ENCODE data around the gene L3MBTL2. TPM values are rescaled to one million over a fixed set of nuclear protein-coding genes. Genes with fewer than 3 reads are reported as not detected.

Gene L3MBTL2
- total and polyA plus RNA-seq, 7 donors, result 7.2 to 15.8 (median 11.4) TPM

DNA sequence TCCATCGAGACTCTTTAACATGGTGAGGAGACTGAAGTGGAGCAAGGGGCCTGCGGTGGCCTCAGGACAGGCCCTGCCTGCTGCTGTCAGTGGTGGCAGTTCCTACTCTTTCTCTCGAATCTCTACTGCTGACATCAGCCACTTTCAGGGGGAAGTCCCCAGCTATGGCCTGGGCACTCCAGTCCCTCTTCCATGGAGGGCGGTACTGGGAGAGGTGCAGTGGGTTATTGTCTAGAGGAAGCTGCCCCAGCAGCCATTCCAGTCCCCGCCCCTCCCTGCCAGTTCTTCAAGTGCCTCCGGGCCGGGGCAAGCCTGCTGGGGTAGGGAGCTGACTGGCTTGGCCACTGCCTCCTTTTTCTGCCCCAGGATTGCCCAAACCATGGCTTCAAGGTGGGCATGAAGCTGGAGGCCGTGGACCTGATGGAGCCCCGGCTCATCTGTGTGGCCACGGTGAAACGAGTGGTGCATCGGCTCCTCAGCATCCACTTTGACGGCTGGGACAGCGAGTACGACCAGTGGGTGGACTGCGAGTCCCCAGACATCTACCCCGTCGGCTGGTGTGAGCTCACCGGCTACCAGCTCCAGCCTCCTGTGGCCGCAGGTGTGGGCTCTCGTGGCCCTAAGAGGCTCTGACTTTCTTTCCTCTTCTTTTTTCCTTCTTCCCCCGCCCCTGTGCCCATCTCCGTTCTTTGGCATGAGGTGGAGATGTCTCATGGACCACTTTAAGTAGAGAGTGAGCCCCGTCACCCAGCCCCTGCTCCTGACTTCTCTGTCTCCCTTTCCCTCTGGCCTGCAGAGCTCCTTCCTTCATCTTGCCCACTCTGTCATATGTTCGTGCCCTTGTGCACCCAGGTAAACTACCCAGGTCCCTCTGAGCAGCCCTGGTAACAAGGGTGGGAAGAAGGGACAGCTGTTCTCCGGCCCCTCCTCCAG, 21.9 kb downstream of the L3MBTL2 start:
- Histone ChIP-seq H3K27me3 (ENCODE audit: insufficient read depth in 3 of 3, low read length in 2 of 3) (no peaks in the 10 kb centered on the region), H3K9me3 (no peaks in the 10 kb centered on the region), H3K36me3 (ENCODE audit: insufficient read depth in 1 of 2, low read depth in 1 of 2) (peaks cover 5 to 84% of the 10 kb centered on the region in 2 donors), H3K4me1 (no peaks in the 10 kb centered on the region), H3K27ac (no peak overlapping the region), H3K4me3 (no peak overlapping the region)
- 92% methylated on average over 26 of the region's 26 CpGs for WGBS, 3 donors
- intact Hi-C loops (cut with DNase I), result no loop called here
- DNase-seq (peak in 1 of 2 donors; percentile 38), ATAC-seq (no peak)
- no peak for TF ChIP-seq CTCF (IDR thresholded peaks at IDR 0.05)

GRCh38 chr22:41229215-41229614, 24.1 kb downstream of the L3MBTL2 start:
- intact Hi-C loops (cut with DNase I), result no loop called here
- Histone ChIP-seq H3K4me1 (no peaks in the 10 kb centered on the region), H3K27me3 (ENCODE audit: insufficient read depth in 3 of 3, low read length in 2 of 3) (no peaks in the 10 kb centered on the region), H3K27ac (no peak overlapping the region), H3K4me3 (no peak overlapping the region), H3K36me3 (ENCODE audit: insufficient read depth in 1 of 2, low read depth in 1 of 2) (peaks cover 5 to 62% of the 10 kb centered on the region in 2 donors), H3K9me3 (no peaks in the 10 kb centered on the region)
- TF ChIP-seq CTCF (IDR thresholded peaks at IDR 0.05), result no peak
- ATAC-seq (peak in 1 of 4 donors; percentile 43), DNase-seq (no peak)
- WGBS, 3 donors, result 67 to 86% (median 79%) methylated on average over 6 of the region's 6 CpGs

DNA sequence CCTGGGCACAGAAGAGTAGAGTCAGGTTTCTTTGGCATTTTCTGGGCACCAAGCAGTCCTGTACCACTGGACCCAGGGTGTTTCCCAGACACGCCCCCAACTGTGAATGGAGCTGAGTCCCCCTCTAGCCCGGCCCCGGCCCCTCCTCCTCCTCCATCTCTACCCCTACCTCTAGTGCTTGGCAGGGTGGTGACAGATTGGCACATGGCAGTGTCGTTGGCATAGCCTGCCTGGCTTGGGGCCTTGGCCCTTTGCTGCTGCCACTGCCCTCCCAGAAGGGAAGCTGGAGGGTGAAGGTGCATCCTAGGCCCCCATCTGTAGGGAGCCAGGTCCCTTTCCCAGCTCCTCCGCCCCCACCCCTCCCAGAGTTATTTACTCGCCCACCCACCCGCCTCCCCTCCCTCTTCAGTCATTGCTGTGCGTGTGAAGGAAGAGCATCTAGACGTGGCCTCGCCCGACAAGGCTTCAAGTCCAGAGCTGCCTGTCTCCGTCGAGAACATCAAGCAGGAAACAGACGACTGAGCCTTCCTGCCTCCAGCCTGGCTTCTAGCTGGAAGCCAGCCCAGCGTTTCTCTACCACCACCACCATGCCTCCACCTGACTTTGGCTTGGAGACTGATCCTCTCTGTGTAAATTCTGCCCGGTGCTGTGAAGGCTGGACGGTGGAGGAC, 24.8 kb downstream of the L3MBTL2 start:
- no peaks in the 10 kb centered on the region for H3K4me1 ChIP-seq
- no peaks in the 10 kb centered on the region for H3K9me3 ChIP-seq
- H3K27ac ChIP-seq, result no peak overlapping the region
- peaks cover 5 to 56% of the 10 kb centered on the region in 2 donors for H3K36me3 ChIP-seq (ENCODE audit: insufficient read depth in 1 of 2, low read depth in 1 of 2)
- H3K4me3 ChIP-seq, result no peak overlapping the region
- DNase-seq (no peak), ATAC-seq (peak in 3 of 4 donors; percentile 17 to 45 (median 36))
- intact Hi-C loops (cut with DNase I), result no loop called here
- H3K27me3 ChIP-seq (ENCODE audit: insufficient read depth in 3 of 3, low read length in 2 of 3), result no peaks in the 10 kb centered on the region
- TF ChIP-seq CTCF (IDR thresholded peaks at IDR 0.05), result no peak
- WGBS, 3 donors, result 54 to 69% (median 67%) methylated on average over 15 to 17 of the region's 17 CpGs

DNA sequence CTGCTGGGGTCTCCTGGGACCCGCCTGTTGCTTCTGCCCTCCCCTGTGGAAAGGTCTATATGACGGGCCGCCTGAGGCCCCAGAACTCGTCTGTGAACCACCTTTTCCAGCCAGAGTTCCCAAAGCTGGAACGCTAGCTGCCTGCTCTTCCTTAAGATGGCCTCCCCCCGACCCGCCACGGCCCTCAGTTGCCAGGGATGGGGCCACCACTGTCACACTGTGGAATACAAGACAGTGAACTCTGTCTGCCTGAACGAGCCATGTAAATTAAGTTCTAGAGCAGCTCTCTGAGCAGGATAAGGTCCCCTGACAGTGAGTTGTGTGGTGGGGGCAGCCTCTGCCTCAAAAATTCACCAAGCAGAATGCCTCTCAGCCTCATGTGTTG, 25.3 kb downstream of the L3MBTL2 start:
- ATAC-seq (no peak), DNase-seq (no peak)
- no peaks in the 10 kb centered on the region for H3K4me1 ChIP-seq
- no peak for TF ChIP-seq CTCF (IDR thresholded peaks at IDR 0.05)
- no peak overlapping the region for H3K4me3 ChIP-seq
- H3K36me3 ChIP-seq (ENCODE audit: insufficient read depth in 1 of 2, low read depth in 1 of 2), result peaks cover under 1 to 51% of the 10 kb centered on the region in 2 donors
- intact Hi-C loops (cut with DNase I), result no loop called here
- H3K27me3 ChIP-seq (ENCODE audit: insufficient read depth in 3 of 3, low read length in 2 of 3), result no peaks in the 10 kb centered on the region
- H3K27ac ChIP-seq, result no peak overlapping the region
- 85 to 88% (median 86%) methylated on average over 9 of the region's 9 CpGs for WGBS, 3 donors
- H3K9me3 ChIP-seq, result no peaks in the 10 kb centered on the region

All from psoas muscle (tissue), 8 donors.